Right atrium auricular region (tissue), 2 donors: ENCODE measurements around the gene MDH2. TPM values are rescaled to one million over a fixed set of nuclear protein-coding genes. Genes with fewer than 3 reads are reported as not detected.
"Not testable (repeated sequence)": the region's sequence is repeated elsewhere in the genome, so short reads cannot be mapped to it uniquely, and the experiment has no call there.

Experiments
- DNase-seq: peaks from one replicate; pipeline ENCODE4 v3.0.0-alpha.2; 2019; ENCODE audit warnings: low spot score
- H3K27ac ChIP-seq, 2 donors: fragments of 200-600 bp; sonication (generic); 1 replicate in 1 of 2; 2 replicates in 1 of 2; pipeline ENCODE4 v1.5.1; 2016 to 2019
- H3K27me3 ChIP-seq, 2 donors: fragments of 200-600 bp; sonication (generic); one replicate each; pipeline versions ENCODE4 v1.5.1 to v1.6.0; 2017 to 2019
- H3K36me3 ChIP-seq: fragments of 200-600 bp; sonication (generic); one replicate; pipeline ENCODE4 v1.5.1; 2016
- H3K4me1 ChIP-seq, 2 donors: fragments of 200-600 bp; sonication (generic); one replicate each; pipeline versions ENCODE4 v1.5.1 to v1.6.0; 2017 to 2019
- H3K4me3 ChIP-seq, 2 donors: fragments of 200-600 bp; sonication (generic); 1 replicate in 1 of 2; 2 replicates in 1 of 2; pipeline ENCODE4 v1.5.1; 2017 to 2019; ENCODE audit warnings: mild to moderate bottlenecking in 1 of 2, moderate library complexity in 1 of 2
- H3K9me3 ChIP-seq, 2 donors: fragments of 200-600 bp; sonication (generic); one replicate each; pipeline ENCODE4 v1.5.1; 2019
- total RNA-seq, 2 donors: library from RNA; depleted of rRNA; stranded (reverse); fragments of >200 nt; gene quantifications; one replicate each; pipeline ENCODE4 v1.1.0, GENCODE V29; 2016
- TF ChIP-seq, protein P1 (sequence below), 2 donors: fragments of 200-600 bp; sonication (generic); IDR thresholded peaks; one replicate each; pipeline ENCODE4 v1.5.1; 2019; ENCODE audit warnings: antibody characterized with exemption in 2 of 2

The MDH2 gene
- total RNA-seq, 2 donors from 2014 or later, result 186 to 272 TPM

DNA sequence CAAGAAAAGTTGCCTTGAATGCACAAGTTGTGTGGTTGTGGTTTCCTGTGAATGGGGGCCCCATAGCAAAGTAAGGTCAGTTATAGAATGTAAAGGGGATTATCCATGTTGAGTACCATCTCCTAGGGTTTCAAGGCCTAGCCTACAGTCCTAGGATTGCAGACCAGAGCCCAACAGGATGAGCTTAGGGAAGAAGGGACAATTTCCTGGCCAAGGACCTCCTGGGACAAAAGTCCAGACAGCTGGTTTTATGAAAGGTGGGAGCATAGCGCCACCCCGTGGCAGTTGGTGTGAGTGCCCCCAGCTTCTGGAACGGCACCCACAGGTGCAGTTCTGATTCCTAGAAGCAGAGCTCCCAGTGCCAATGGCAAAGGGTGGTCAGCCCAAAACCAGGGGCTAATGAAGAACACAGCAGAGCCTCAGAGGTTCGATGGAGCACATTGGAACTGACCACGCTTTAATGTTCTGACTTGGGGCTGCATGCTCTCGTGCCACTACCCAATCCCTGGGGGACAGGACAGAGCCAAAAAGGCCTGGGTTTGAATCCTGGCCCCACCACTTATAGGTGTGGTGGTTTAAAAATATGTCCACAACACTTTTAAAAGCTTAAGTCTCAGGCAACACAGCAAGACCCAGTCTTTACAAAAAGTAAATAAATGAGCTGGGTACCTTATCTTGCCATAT, 27.7 kb upstream of the MDH2 start:
- Histone ChIP-seq H3K27me3 (no peaks in the 10 kb centered on the region), H3K36me3 (peaks cover 5% of the 10 kb centered on the region), H3K27ac (no peak overlapping the region), H3K4me3 (no peak overlapping the region), H3K9me3 (no peaks in the 10 kb centered on the region), H3K4me1 (no peaks in the 10 kb centered on the region)
- TF ChIP-seq, protein P1, sequence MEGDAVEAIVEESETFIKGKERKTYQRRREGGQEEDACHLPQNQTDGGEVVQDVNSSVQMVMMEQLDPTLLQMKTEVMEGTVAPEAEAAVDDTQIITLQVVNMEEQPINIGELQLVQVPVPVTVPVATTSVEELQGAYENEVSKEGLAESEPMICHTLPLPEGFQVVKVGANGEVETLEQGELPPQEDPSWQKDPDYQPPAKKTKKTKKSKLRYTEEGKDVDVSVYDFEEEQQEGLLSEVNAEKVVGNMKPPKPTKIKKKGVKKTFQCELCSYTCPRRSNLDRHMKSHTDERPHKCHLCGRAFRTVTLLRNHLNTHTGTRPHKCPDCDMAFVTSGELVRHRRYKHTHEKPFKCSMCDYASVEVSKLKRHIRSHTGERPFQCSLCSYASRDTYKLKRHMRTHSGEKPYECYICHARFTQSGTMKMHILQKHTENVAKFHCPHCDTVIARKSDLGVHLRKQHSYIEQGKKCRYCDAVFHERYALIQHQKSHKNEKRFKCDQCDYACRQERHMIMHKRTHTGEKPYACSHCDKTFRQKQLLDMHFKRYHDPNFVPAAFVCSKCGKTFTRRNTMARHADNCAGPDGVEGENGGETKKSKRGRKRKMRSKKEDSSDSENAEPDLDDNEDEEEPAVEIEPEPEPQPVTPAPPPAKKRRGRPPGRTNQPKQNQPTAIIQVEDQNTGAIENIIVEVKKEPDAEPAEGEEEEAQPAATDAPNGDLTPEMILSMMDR (IDR thresholded peaks at IDR 0.05), result peak; percentile 87 to 94
- DNase-seq, result peak; percentile 77

GRCh38 chr7:76022026-76022780, 25.7 kb upstream of the MDH2 start:
- H3K4me3 ChIP-seq, result no peak overlapping the region
- H3K36me3 ChIP-seq, result peaks cover 5% of the 10 kb centered on the region
- DNase-seq, result no peak
- H3K27ac ChIP-seq, result no peak overlapping the region
- H3K27me3 ChIP-seq, result no peaks in the 10 kb centered on the region
- no peaks in the 10 kb centered on the region for H3K4me1 ChIP-seq
- no peaks in the 10 kb centered on the region for H3K9me3 ChIP-seq
- TF ChIP-seq, protein P1 (IDR thresholded peaks at IDR 0.05), result no peak

DNA sequence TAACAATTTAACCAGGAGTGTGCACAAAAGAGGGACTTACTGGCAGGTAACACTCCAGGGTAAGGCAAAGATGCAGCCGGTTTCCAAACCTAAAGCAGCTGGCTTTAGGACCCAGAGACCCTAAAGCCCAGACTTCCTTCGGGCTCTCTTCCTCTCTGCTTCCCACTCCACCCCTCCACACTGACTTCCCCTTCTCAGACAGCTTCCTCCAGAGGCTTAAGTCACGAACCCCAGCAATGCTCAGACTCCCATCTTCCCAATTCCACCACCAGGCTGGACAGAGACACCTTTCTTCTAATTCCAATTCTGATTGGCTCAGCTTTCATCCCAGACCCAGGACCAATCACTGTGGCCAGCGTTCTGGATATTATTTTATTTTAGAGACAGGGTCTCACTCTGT, 24.9 kb upstream of the MDH2 start:
- no peak overlapping the region for H3K27ac ChIP-seq
- H3K27me3 ChIP-seq, result no peaks in the 10 kb centered on the region
- H3K4me1 ChIP-seq, result no peaks in the 10 kb centered on the region
- TF ChIP-seq, protein P1 (IDR thresholded peaks at IDR 0.05), result no peak
- H3K36me3 ChIP-seq, result peaks cover 5% of the 10 kb centered on the region
- H3K4me3 ChIP-seq, result no peak overlapping the region
- H3K9me3 ChIP-seq, result no peaks in the 10 kb centered on the region
- DNase-seq, result no peak

DNA sequence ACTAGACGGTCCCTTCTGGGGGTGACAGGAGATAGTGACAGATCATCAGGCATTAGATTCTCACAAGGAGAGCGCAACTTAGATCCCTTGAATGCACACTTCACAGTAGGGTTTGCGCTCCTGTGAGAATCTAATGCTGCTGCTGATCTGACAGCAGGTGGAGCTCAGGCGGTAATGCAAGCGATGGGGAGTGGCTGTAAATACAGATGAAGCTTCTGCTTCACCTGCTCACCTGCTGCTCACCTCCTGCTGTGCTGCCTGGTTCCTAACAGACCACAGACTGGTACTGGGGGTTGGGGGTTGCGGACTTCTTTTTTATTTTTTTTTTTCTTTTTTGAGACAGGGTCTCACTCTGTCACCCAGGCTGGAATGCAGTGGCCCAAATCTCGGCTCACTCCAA, 18.2 kb upstream of the MDH2 start:
- not testable (repeated sequence) for H3K4me1 ChIP-seq, DNase-seq, H3K36me3 ChIP-seq, H3K27ac ChIP-seq, H3K4me3 ChIP-seq, H3K27me3 ChIP-seq, H3K9me3 ChIP-seq

DNA sequence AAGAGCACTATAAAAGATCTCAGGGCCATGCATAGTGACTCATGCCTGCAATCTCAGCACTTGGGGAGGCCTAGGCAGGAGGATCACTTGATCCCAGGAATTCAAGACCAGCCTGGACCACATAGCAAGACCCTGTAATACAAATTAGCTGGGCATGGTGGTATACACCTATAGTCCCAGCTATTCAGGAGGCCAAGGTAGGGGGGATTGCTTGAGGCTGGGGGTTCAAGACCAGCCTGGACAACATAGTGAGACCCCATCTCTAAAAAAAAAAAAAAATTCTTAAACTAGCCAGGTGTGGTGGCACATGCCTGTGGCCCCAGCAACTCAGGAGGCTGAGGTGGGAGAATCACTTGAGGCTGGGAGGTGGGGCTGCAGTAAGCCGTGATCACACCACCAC, 15.9 kb upstream of the MDH2 start:
- no peak overlapping the region for H3K27ac ChIP-seq
- H3K4me3 ChIP-seq, result no peak overlapping the region
- no peaks in the 10 kb centered on the region for H3K4me1 ChIP-seq
- TF ChIP-seq, protein P1 (IDR thresholded peaks at IDR 0.05), result no peak
- no peaks in the 10 kb centered on the region for H3K27me3 ChIP-seq
- no peaks in the 10 kb centered on the region for H3K9me3 ChIP-seq
- no peak for DNase-seq
- no peaks in the 10 kb centered on the region for H3K36me3 ChIP-seq

GRCh38 chr7:76037310-76037709, 10.6 kb upstream of the MDH2 start:
- TF ChIP-seq, protein P1 (IDR thresholded peaks at IDR 0.05), result no peak
- Histone ChIP-seq H3K27ac (peak overlapping the region in 1 of 2 donors; percentile 29), H3K27me3 (no peaks in the 10 kb centered on the region), H3K36me3 (no peaks in the 10 kb centered on the region), H3K4me3 (no peak overlapping the region), H3K4me1 (peaks cover 0 to 7% of the 10 kb centered on the region in 2 donors), H3K9me3 (no peaks in the 10 kb centered on the region)
- DNase-seq, result no peak
